ENCODE data around the gene DNAJB5.

The DNAJB5 gene

GRCh38 chr9:34989946-34990635, 546 bp downstream of the DNAJB5 start:
- DNase-seq (ENCODE audit: low read depth, low spot score): peak; percentile 65
- in situ Hi-C loops (cut with HindIII; ENCODE audit: low sequenced_read_pairs): no loop called here
- H3K4me3 ChIP-seq (ENCODE audit: low read depth, low read length): peak overlapping the region; percentile 86
- no peak for TF ChIP-seq CTCF (IDR thresholded peaks at IDR 0.05; ENCODE audit: low read depth, low read length)

- no peak overlapping the region for H3K4me3 ChIP-seq (ENCODE audit: low read depth, low read length)
- in situ Hi-C loops (cut with HindIII; ENCODE audit: low sequenced_read_pairs): no loop called here
- no peak for TF ChIP-seq CTCF (IDR thresholded peaks at IDR 0.05; ENCODE audit: low read depth, low read length)
- no peak for DNase-seq (ENCODE audit: low read depth, low spot score)
Measured at GRCh38 chr9:34990908-34991606, 1.5 kb downstream of the DNAJB5 start.

- TF ChIP-seq CTCF (IDR thresholded peaks at IDR 0.05; ENCODE audit: low read depth, low read length): peak; percentile 9
- H3K4me3 ChIP-seq (ENCODE audit: low read depth, low read length): no peak overlapping the region
- in situ Hi-C loops (cut with HindIII; ENCODE audit: low sequenced_read_pairs): no loop called here
- DNase-seq (ENCODE audit: low read depth, low spot score): peak; percentile 24
Measured at GRCh38 chr9:34991607-34992375, 2.2 kb downstream of the DNAJB5 start.

GRCh38 chr9:34992376-34992951, 2.9 kb downstream of the DNAJB5 start:
- no peak for TF ChIP-seq CTCF (IDR thresholded peaks at IDR 0.05; ENCODE audit: low read depth, low read length)
- in situ Hi-C loops (cut with HindIII; ENCODE audit: low sequenced_read_pairs): no loop called here
- DNase-seq (ENCODE audit: low read depth, low spot score): peak; percentile 92

GRCh38 chr9:34993502-34994259, 4.1 kb downstream of the DNAJB5 start:
- no peak overlapping the region for H3K4me3 ChIP-seq (ENCODE audit: low read depth, low read length)
- peak; percentile 70 for DNase-seq (ENCODE audit: low read depth, low spot score)
- no peak for TF ChIP-seq CTCF (IDR thresholded peaks at IDR 0.05; ENCODE audit: low read depth, low read length)
- in situ Hi-C loops (cut with HindIII; ENCODE audit: low sequenced_read_pairs): no loop called here

More at GRCh38 chr9:34992376-34992951, 2.9 kb downstream of the DNAJB5 start:
- H3K4me3 ChIP-seq (ENCODE audit: low read depth, low read length): no peak overlapping the region
